Measurements from ENCODE around the gene TSPEAR.

DNA sequence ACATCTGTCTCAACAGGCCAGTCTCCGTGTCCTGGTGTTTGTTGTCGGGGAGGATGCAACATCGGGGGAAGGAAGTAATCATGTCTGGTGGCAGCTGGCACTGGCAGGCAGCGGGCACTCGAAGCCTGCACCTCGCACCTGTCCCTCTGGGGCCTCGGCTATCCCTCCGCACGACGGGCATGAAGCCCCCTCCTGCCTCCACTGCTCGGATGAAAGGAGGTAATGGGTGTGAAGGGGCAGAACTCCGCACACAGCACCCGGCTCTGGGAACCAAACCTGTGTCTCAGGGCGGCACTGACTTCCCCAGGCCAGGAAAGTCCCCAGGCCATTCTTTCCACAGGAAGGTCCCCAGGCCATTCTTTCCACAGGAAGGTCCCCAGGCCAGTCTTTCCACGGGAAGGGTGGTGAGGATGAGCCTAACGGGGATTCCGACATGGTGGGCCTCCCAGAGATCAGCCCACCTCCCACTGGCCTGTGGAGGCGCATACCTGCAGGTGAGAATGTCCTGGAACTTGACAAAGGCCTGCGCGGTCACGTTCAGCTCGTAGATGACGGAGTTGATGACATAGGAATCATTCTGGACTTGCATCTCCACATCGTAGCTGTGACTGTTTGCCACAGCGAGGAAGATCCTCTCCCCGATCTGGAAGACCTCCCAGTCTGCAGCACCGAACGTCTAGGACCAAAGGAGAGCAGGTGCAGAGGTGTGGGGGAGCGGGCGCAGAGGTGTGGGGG is 202.5 kb downstream of the TSPEAR start:
- TF ChIP-seq EZH2 (conservative IDR thresholded peaks at IDR 0.05; ENCODE audit: low read depth, low read length) (no peak), DR1 (CRISPR knock-in tag; IDR thresholded peaks at IDR 0.05) (no peak), MYC (CRISPR knock-in tag; IDR thresholded peaks at IDR 0.05; ENCODE audit: borderline replicate concordance) (no peak), ATF7-NPFF (CRISPR knock-in tag; IDR thresholded peaks at IDR 0.05; ENCODE audit: low read depth) (no peak), ATM (IDR thresholded peaks at IDR 0.05; ENCODE audit: borderline replicate concordance) (no peak), EED (CRISPR knock-in tag; IDR thresholded peaks at IDR 0.05) (no peak), MTA3 (CRISPR knock-in tag; IDR thresholded peaks at IDR 0.05) (no peak), RAD21 (CRISPR knock-in tag; IDR thresholded peaks at IDR 0.05) (no peak), ZNF720 (CRISPR knock-in tag; IDR thresholded peaks at IDR 0.05) (no peak)
- TF ChIP-seq, protein P1, sequence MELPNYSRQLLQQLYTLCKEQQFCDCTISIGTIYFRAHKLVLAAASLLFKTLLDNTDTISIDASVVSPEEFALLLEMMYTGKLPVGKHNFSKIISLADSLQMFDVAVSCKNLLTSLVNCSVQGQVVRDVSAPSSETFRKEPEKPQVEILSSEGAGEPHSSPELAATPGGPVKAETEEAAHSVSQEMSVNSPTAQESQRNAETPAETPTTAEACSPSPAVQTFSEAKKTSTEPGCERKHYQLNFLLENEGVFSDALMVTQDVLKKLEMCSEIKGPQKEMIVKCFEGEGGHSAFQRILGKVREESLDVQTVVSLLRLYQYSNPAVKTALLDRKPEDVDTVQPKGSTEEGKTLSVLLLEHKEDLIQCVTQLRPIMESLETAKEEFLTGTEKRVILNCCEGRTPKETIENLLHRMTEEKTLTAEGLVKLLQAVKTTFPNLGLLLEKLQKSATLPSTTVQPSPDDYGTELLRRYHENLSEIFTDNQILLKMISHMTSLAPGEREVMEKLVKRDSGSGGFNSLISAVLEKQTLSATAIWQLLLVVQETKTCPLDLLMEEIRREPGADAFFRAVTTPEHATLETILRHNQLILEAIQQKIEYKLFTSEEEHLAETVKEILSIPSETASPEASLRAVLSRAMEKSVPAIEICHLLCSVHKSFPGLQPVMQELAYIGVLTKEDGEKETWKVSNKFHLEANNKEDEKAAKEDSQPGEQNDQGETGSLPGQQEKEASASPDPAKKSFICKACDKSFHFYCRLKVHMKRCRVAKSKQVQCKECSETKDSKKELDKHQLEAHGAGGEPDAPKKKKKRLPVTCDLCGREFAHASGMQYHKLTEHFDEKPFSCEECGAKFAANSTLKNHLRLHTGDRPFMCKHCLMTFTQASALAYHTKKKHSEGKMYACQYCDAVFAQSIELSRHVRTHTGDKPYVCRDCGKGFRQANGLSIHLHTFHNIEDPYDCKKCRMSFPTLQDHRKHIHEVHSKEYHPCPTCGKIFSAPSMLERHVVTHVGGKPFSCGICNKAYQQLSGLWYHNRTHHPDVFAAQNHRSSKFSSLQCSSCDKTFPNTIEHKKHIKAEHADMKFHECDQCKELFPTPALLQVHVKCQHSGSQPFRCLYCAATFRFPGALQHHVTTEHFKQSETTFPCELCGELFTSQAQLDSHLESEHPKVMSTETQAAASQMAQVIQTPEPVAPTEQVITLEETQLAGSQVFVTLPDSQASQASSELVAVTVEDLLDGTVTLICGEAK (IDR thresholded peaks at IDR 0.05) = no peak
- TF ChIP-seq, protein P1 (CRISPR knock-in tag; IDR thresholded peaks at IDR 0.05) = no peak
- TF ChIP-seq, protein P2, sequence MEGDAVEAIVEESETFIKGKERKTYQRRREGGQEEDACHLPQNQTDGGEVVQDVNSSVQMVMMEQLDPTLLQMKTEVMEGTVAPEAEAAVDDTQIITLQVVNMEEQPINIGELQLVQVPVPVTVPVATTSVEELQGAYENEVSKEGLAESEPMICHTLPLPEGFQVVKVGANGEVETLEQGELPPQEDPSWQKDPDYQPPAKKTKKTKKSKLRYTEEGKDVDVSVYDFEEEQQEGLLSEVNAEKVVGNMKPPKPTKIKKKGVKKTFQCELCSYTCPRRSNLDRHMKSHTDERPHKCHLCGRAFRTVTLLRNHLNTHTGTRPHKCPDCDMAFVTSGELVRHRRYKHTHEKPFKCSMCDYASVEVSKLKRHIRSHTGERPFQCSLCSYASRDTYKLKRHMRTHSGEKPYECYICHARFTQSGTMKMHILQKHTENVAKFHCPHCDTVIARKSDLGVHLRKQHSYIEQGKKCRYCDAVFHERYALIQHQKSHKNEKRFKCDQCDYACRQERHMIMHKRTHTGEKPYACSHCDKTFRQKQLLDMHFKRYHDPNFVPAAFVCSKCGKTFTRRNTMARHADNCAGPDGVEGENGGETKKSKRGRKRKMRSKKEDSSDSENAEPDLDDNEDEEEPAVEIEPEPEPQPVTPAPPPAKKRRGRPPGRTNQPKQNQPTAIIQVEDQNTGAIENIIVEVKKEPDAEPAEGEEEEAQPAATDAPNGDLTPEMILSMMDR (CRISPR knock-in tag; IDR thresholded peaks at IDR 0.05) = no peak
- TF ChIP-seq, protein P3, sequence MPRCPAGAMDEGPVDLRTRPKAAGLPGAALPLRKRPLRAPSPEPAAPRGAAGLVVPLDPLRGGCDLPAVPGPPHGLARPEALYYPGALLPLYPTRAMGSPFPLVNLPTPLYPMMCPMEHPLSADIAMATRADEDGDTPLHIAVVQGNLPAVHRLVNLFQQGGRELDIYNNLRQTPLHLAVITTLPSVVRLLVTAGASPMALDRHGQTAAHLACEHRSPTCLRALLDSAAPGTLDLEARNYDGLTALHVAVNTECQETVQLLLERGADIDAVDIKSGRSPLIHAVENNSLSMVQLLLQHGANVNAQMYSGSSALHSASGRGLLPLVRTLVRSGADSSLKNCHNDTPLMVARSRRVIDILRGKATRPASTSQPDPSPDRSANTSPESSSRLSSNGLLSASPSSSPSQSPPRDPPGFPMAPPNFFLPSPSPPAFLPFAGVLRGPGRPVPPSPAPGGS (CRISPR knock-in tag; IDR thresholded peaks at IDR 0.05) = no peak
- TF ChIP-seq, protein P4, sequence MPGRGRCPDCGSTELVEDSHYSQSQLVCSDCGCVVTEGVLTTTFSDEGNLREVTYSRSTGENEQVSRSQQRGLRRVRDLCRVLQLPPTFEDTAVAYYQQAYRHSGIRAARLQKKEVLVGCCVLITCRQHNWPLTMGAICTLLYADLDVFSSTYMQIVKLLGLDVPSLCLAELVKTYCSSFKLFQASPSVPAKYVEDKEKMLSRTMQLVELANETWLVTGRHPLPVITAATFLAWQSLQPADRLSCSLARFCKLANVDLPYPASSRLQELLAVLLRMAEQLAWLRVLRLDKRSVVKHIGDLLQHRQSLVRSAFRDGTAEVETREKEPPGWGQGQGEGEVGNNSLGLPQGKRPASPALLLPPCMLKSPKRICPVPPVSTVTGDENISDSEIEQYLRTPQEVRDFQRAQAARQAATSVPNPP (CRISPR knock-in tag; IDR thresholded peaks at IDR 0.05) = no peak
